Body of pancreas (tissue), 4 donors: ENCODE results near the gene TENM4.

ENCODE experiments used
- POLR2A ChIP-seq, 3 donors: fragments of 450-650 bp; IDR thresholded peaks; one replicate each; pipeline ENCODE4 v1.6.1; 2016; ENCODE audit warnings: antibody characterized with exemption in 3 of 3, mild to moderate bottlenecking in 2 of 3
- TF ChIP-seq, protein P1 (sequence below), 7 experiments: fragments of 450-650 bp in 4 of 7; fragments of 200-600 bp in 3 of 7; sonication (generic) in 3 of 7; IDR thresholded peaks; one replicate each; pipeline ENCODE4 v1.5.1; 2016 to 2019; ENCODE audit warnings: antibody characterized with exemption in 7 of 7

DNA sequence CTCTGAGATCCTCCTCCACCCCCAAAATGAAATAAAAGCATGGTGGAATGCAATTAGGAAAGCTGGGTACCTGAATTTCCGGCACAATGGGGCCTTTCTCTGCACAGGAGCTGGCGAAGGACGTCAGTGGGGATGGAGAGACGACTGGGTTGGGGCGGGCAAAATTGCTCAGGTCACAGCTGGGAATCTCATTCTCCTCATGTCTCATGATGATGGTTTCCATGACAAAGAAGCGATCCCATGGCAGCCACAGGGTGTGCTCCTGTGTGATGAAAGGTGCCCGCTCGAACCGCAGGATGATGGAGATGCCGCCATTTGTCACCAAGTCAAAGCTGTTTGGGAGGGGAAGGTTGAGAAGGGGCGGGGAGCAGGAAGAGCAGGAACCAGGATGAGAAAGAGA is 708.6 kb downstream of the TENM4 start:
- TF ChIP-seq, protein P1, sequence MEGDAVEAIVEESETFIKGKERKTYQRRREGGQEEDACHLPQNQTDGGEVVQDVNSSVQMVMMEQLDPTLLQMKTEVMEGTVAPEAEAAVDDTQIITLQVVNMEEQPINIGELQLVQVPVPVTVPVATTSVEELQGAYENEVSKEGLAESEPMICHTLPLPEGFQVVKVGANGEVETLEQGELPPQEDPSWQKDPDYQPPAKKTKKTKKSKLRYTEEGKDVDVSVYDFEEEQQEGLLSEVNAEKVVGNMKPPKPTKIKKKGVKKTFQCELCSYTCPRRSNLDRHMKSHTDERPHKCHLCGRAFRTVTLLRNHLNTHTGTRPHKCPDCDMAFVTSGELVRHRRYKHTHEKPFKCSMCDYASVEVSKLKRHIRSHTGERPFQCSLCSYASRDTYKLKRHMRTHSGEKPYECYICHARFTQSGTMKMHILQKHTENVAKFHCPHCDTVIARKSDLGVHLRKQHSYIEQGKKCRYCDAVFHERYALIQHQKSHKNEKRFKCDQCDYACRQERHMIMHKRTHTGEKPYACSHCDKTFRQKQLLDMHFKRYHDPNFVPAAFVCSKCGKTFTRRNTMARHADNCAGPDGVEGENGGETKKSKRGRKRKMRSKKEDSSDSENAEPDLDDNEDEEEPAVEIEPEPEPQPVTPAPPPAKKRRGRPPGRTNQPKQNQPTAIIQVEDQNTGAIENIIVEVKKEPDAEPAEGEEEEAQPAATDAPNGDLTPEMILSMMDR (IDR thresholded peaks at IDR 0.05): no peak
- TF ChIP-seq POLR2A (IDR thresholded peaks at IDR 0.05): no peak
